SIG-M5 treated with dmso at 0.1 percent for 504 hours (cell line): ENCODE data around the gene OTOA.
"Not testable (repeated sequence)": the region's sequence is repeated elsewhere in the genome, so short reads cannot be mapped to it uniquely, and the experiment has no call there.

ENCODE experiments used
- DNase-seq: peaks from one replicate; lab custom pipeline; 2025; ENCODE audit not compliant: unreplicated experiment; lab: John Stamatoyannopoulos, UW

OTOA gene

DNA sequence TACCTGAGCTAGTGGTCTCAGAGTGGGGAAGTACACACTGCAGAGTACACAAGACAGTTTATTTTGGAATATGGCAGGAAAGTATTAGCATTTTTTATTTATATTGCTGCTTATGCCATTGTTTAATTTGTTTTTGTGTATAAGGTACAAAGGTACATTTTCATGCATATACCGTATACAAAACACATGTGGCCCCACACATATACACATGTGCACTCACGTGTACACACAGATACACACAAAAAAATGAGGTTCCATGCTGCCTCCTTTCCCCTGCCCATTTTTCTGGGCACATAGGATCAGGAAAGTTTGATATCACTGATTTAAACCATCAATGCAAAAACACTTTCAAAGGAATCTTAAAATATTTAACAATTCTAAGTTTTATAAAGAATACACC is 24.3 kb upstream of the OTOA start:
- no peak for DNase-seq

- no peak for DNase-seq
Measured at GRCh38 chr16:21641916-21642315, 21.9 kb upstream of the OTOA start.

DNA sequence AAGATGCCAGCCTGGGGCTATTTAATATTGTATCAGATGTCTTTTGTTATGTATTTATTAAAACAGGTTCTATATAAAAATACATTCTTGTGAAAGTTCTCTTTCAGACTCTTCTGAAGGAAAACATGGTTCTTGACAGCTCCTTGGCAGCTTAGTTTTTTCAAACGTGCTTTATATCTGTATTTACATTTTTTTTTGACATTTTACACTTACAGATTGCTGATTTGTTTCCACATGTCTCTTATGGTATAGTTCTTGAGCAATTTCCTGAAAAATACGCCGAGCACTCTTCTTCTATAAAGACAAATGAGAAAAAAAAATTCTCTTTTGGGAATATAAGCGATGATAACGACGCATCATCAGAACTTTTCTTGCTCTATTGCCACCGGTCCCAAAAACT is 20.9 kb upstream of the OTOA start:
- DNase-seq: peak; percentile 25

GRCh38 chr16:21643785-21644184 is 20.0 kb upstream of the OTOA start:
- no peak for DNase-seq

DNA sequence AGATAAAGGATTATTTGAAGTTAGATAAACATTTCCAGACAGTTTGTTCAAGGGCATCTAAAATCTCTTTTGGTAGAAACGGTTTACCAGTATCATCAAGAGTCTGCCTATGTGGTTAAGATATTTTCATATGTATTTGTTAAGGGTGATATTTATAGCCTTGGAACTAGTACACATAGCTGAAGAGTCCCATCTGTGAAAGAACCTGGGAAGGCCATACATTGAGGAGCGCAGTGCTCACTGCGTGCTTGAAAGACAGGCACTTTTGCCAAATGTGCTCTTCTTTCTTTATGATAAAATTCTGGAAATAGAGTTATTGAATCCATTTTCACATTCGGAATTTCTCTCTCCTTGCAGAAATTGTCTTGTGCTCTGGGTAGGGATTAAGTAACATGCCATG is 19.1 kb upstream of the OTOA start:
- DNase-seq: no peak

GRCh38 chr16:21645261-21645721 is 18.5 kb upstream of the OTOA start:
- peak; percentile 86 for DNase-seq

GRCh38 chr16:21646091-21646490 is 17.7 kb upstream of the OTOA start:
- DNase-seq: no peak

DNA sequence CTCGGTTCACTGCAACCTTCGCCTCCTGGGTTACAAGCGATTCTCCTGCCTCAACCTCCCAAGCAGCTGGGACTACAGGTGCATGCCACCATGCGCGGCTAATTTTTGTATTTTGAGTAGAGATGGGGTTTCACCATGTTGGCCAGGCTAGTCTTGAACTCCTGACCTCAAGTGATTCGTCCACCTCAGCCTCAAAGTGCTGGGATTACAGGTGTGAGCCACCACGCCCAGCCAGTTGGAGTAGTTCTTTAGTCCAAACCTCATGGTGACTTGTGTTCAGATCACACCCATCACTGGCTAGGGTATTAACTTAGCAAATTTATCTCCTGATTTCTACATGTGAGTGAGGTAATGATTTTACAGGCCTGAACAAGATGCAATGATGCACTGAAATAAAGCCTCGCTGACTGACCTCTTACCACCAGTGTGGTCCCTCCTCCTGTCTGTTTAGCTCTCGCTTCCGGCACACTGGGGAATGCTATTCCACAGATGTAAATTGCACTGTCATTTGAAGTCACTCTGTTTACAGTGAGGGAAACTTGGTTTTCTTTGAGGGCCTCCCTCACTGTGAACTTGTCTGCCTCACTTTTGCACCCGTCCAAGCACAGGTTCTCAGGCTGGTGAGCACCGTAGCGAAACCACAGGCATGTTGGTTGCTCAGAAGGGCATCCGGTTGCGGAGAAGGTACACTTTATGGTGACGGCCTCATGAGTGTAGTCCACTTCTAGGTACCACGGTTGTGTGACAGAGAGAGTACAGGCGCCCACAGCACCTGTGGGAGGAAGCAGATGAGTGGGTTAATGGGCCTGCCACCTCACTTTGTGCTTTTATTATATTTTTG is 16.8 kb upstream of the OTOA start:
- no peak for DNase-seq

DNA sequence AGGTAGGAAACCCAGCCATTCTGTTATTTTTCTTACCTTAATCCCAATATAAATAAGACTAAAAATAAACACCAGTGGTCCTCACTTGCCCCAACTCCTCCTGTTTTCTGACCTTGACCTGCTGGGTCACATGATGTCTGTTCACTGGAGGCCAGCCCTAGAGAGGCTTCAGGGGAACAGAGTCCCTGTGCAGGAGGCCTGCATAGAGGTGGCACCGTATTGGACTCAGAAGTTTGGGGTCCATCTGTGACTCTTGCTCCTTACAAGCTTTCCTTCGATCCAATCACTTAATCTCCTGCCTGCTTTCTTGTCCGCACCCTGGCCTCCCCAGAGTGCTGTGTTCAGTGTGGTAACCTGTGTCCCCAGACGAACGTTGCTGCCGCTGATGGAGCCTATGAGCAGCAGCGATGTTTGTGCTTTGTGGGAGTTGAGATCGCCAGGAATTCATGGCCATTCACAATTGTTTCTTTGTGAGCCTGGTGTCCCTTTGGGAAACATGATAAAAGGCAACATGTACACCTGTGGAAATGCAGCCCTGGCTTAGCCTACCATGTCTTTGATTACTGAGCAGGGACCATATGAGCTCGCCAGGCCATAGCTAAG is 16.1 kb upstream of the OTOA start:
- no peak for DNase-seq

GRCh38 chr16:21649826-21650406 is 13.9 kb upstream of the OTOA start:
- not testable (repeated sequence) for DNase-seq

GRCh38 chr16:21650521-21650920 is 13.2 kb upstream of the OTOA start:
- peak; percentile 82 for DNase-seq

- DNase-seq: no peak
Measured at GRCh38 chr16:21651515-21651914, 12.3 kb upstream of the OTOA start.

DNA sequence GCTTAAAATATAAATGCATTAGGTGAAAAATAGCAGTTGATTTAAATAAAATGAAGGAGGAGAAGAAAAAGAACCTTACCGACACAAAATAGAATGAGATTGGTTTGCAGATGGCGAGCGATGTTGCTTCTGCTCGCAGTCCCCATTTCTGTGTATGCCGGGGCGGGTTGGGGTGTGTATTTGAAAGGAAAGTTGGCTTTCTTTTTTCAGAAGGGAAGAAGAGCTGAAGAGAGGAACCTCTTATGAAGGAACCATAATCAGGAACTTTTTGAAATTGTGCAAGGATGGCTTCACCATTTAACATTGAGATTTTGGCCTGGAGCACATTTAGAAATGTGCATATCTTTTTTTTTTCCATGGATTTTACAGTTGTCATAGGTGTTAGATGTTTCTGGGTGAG is 11.3 kb upstream of the OTOA start, which contains the start of gene IGSF6:
IGSF6 (minus strand) TSS at position 156 of the 400 bp plus-strand sequence; CDS start at position 146, 10 bp downstream.
- peak; percentile 64 for DNase-seq

GRCh38 chr16:21653571-21653970 is 10.2 kb upstream of the OTOA start:
- DNase-seq: no peak

DNA sequence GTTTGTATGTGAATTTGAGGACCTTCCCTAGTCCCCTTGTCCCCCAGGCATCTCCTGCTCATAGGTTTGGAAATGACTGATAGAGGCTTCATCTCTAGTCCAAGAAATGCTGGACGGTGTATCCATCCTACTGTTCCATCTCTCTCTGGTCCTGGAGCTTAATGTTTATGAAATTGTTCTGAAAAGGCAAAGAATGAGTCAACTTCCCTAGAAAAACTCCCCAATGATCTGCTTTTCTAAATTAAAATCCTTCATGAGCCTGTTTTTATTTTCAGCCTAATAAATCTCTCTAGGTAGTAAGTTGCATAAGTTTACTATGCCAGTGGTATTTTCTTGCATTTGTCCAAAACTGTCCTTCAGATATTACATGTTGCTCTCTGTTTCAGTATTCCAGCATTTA is 9.3 kb upstream of the OTOA start:
- no peak for DNase-seq

DNA sequence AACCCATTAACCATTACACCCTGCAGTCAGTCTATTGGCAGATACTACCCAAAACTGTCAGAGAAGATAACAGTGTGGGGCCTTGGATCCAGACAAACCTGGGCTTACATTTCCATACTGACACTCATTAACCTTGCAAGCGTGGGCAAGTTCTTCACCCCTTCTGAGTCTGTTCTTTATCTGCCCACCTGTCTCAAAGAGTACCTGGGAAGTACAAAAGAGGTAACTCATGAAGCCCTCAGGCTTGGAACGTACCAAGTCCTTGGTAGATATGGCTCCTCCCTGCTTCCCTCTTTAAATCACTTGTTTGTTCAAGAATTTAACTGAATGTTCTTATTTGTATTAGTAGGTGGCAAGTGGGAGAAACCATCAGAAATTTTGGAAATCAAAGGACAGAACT is 8.9 kb upstream of the OTOA start:
- DNase-seq: no peak

DNA sequence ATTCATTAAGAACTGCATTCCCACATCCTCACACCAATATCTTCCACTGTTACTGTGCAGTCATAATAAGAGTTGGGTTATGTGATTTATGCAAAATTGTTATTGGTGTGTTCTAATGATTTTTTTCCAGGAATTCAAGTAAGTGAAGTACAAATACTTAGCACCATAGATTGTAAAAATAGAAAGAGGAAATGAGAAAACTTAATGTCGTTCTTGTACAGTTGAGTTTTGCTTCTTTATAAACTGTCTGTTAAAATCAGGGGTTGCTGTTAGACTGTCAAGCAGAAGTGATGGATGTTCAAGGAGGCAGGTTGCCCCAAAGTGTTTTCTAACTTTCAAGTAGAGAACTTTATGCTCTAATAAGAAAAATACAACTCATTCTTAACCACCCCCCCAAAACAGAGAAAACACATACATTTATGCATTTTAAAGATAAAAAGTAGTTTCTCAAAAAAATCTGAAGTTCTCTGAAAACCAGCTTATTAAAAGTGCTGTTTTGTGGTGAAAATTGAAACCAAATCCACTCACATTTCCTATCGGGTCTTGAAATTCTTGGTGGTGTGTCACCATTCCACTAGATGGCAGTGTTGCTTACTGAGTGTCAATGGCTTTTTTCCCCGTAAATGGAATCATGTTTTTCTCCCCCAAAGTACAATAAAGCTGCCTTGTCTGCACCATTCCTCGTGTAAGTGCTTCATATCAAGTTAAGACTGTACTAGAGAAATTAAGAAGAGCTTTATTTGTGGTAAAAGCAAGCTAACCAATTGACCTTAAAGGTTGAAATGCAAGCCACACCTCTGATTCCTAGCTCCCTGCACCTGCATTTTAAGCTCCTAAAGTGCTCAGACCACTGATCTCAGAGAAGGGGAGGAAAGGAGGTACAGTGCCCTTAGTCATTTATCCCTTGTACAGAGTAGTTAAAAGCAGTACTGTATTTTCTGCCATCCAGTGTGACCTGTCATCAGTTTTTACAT is 6.7 kb upstream of the OTOA start:
- DNase-seq: peak; percentile 53

- DNase-seq: no peak
Measured at GRCh38 chr16:21659124-21659523, 4.6 kb upstream of the OTOA start.

- DNase-seq: no peak
Measured at GRCh38 chr16:21664801-21665492, 1.2 kb downstream of the OTOA start.

DNA sequence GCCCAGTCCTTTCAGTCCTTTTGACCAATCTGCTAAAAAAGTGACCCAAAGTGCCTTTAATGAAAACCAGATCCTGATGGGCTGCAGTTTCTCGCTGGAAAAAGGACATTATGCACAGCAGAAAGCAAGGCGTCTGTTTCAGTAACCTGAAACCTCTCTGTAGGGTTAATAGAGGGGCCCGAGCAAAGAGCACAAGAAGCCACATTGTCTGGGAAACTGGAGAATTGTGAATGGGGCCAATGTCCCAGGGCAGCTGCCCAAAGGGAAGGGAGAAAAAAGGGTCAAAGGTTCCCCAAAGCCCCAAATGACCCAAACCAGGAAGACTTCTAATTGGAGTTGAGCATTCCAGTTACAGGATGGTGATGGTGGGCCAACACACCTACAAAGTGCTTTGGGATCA is 3.0 kb downstream of the OTOA start:
- DNase-seq: no peak
